ENCODE data around the gene GRID1.

GRID1 gene

GRCh38 chr10:86261941-86262687 lies 104.5 kb downstream of the GRID1 start:
- no peak overlapping the region for H3K9ac ChIP-seq (ENCODE audit: insufficient read length)
- H3K36me3 ChIP-seq (ENCODE audit: insufficient read depth, low read length), result no peaks in the 10 kb centered on the region
- H3K9me3 ChIP-seq (ENCODE audit: low read depth, low read length), result no peaks in the 10 kb centered on the region
- DNase-seq (ENCODE audit: low read depth, low spot score), result no peak
- H3K4me3 ChIP-seq, result no peak overlapping the region
- no peak overlapping the region for H3K27ac ChIP-seq
- TF ChIP-seq EZH2 (IDR thresholded peaks at IDR 0.05), result no peak
- TF ChIP-seq POLR2AphosphoS5 (IDR thresholded peaks at IDR 0.05; ENCODE audit: borderline replicate concordance, low read depth, low read length), result no peak
- no peak for TF ChIP-seq FOXP2 (optimal IDR thresholded peaks at IDR 0.05; ENCODE audit: control extremely low read depth, extremely low read length, insufficient read depth)

DNA sequence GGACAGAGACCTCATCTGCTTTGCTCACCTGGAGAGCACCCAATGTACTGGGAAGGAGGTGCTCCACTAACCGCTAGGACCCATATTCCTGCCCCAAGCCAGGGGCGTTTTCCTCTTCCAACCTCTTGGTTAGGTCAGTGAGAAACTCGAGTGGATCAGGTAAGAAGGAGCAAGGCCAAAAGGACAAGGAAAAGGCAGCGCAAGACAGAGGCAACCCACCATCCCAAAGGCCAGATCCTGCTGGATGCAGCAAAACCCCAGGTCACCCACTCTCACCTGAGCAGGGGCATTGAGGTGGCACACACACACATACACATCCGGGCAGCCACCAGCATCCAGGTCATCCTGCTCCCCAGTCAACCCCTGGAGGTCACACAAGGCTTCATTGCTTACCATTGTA lies 105.1 kb downstream of the GRID1 start:
- TF ChIP-seq EZH2 (IDR thresholded peaks at IDR 0.05) (no peak), POLR2AphosphoS5 (IDR thresholded peaks at IDR 0.05; ENCODE audit: borderline replicate concordance, low read depth, low read length) (no peak), FOXP2 (optimal IDR thresholded peaks at IDR 0.05; ENCODE audit: control extremely low read depth, extremely low read length, insufficient read depth) (no peak)
- Histone ChIP-seq H3K27ac (no peak overlapping the region), H3K9me3 (ENCODE audit: low read depth, low read length) (no peaks in the 10 kb centered on the region), H3K9ac (ENCODE audit: insufficient read length) (no peak overlapping the region), H3K4me3 (no peak overlapping the region), H3K36me3 (ENCODE audit: insufficient read depth, low read length) (no peaks in the 10 kb centered on the region)
- DNase-seq (ENCODE audit: low read depth, low spot score), result no peak

GRCh38 chr10:86260564-86260963 lies 106.0 kb downstream of the GRID1 start:
- no peak overlapping the region for H3K27ac ChIP-seq
- DNase-seq (ENCODE audit: low read depth, low spot score), result no peak
- H3K36me3 ChIP-seq (ENCODE audit: insufficient read depth, low read length), result no peaks in the 10 kb centered on the region
- H3K4me3 ChIP-seq, result no peak overlapping the region
- H3K9me3 ChIP-seq (ENCODE audit: low read depth, low read length), result no peaks in the 10 kb centered on the region
- no peak for TF ChIP-seq FOXP2 (optimal IDR thresholded peaks at IDR 0.05; ENCODE audit: control extremely low read depth, extremely low read length, insufficient read depth)
- no peak for TF ChIP-seq POLR2AphosphoS5 (IDR thresholded peaks at IDR 0.05; ENCODE audit: borderline replicate concordance, low read depth, low read length)
- TF ChIP-seq EZH2 (IDR thresholded peaks at IDR 0.05), result no peak
- no peak overlapping the region for H3K9ac ChIP-seq (ENCODE audit: insufficient read length)

GRCh38 chr10:86259901-86260562 lies 106.6 kb downstream of the GRID1 start:
- Histone ChIP-seq H3K9me3 (ENCODE audit: low read depth, low read length) (no peaks in the 10 kb centered on the region), H3K27ac (no peak overlapping the region), H3K36me3 (ENCODE audit: insufficient read depth, low read length) (no peaks in the 10 kb centered on the region), H3K4me3 (no peak overlapping the region), H3K9ac (ENCODE audit: insufficient read length) (no peak overlapping the region)
- TF ChIP-seq FOXP2 (optimal IDR thresholded peaks at IDR 0.05; ENCODE audit: control extremely low read depth, extremely low read length, insufficient read depth), result no peak
- no peak for DNase-seq (ENCODE audit: low read depth, low spot score)

DNA sequence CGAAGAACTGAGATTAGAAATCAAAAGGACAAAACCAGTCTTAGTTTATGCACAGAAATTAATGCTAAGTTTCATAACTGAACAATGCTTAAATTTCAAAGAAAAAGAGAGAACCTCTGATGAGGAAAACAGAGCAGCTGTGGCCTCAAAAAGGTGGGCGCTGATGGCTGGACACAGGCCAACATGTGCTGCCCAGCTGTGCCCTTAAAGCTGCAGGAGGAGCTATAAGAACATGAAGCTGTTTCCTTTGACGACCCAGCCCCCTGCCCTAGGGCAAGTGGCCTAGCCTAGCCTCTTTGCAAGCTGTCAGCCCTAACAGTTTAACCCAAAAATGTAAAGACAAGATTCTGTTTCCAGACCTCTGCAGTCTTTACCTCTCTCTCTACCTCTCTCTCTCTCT lies 107.7 kb downstream of the GRID1 start:
- no peak overlapping the region for H3K27ac ChIP-seq
- TF ChIP-seq FOXP2 (optimal IDR thresholded peaks at IDR 0.05; ENCODE audit: control extremely low read depth, extremely low read length, insufficient read depth) (no peak), POLR2AphosphoS5 (IDR thresholded peaks at IDR 0.05; ENCODE audit: borderline replicate concordance, low read depth, low read length) (no peak), EZH2 (IDR thresholded peaks at IDR 0.05) (no peak)
- H3K9ac ChIP-seq (ENCODE audit: insufficient read length), result no peak overlapping the region
- no peaks in the 10 kb centered on the region for H3K9me3 ChIP-seq (ENCODE audit: low read depth, low read length)
- DNase-seq (ENCODE audit: low read depth, low spot score), result no peak
- no peak overlapping the region for H3K4me3 ChIP-seq
- H3K36me3 ChIP-seq (ENCODE audit: insufficient read depth, low read length), result no peaks in the 10 kb centered on the region

DNA sequence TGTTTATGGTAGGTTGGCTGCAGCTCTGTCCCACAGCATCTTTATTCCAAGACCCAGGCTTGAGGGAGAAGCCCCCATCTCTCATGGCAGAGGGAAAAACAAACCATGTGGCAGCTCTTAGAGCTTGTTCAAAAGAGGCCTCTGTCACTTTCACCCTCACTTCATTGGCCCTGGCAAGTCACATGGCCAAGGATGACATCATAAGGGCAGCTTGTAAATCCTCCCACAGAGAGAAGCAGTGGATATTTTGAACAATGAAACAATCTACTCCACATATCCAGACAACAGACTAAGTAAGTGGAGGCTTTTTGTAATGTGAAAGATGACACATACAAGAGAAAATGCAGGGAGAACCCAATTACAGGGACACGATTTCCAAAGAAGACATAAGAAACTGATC lies 108.1 kb downstream of the GRID1 start:
- Histone ChIP-seq H3K9me3 (ENCODE audit: low read depth, low read length) (no peaks in the 10 kb centered on the region), H3K27ac (no peak overlapping the region), H3K4me3 (no peak overlapping the region), H3K9ac (ENCODE audit: insufficient read length) (no peak overlapping the region), H3K36me3 (ENCODE audit: insufficient read depth, low read length) (no peaks in the 10 kb centered on the region)
- no peak for DNase-seq (ENCODE audit: low read depth, low spot score)
- TF ChIP-seq POLR2AphosphoS5 (IDR thresholded peaks at IDR 0.05; ENCODE audit: borderline replicate concordance, low read depth, low read length), result no peak
- TF ChIP-seq FOXP2 (optimal IDR thresholded peaks at IDR 0.05; ENCODE audit: control extremely low read depth, extremely low read length, insufficient read depth), result no peak
- TF ChIP-seq EZH2 (IDR thresholded peaks at IDR 0.05), result no peak

- no peak overlapping the region for H3K27ac ChIP-seq
- H3K4me3 ChIP-seq, result no peak overlapping the region
- TF ChIP-seq POLR2AphosphoS5 (IDR thresholded peaks at IDR 0.05; ENCODE audit: borderline replicate concordance, low read depth, low read length) (no peak), FOXP2 (optimal IDR thresholded peaks at IDR 0.05; ENCODE audit: control extremely low read depth, extremely low read length, insufficient read depth) (no peak), EZH2 (IDR thresholded peaks at IDR 0.05) (no peak)
- H3K9me3 ChIP-seq (ENCODE audit: low read depth, low read length), result no peaks in the 10 kb centered on the region
- no peaks in the 10 kb centered on the region for H3K36me3 ChIP-seq (ENCODE audit: insufficient read depth, low read length)
- no peak overlapping the region for H3K9ac ChIP-seq (ENCODE audit: insufficient read length)
- DNase-seq (ENCODE audit: low read depth, low spot score), result no peak
Measured at GRCh38 chr10:86257683-86258082, 108.9 kb downstream of the GRID1 start.

- no peak for DNase-seq (ENCODE audit: low read depth, low spot score)
Measured at GRCh38 chr10:86256690-86257315, 109.8 kb downstream of the GRID1 start.

More at GRCh38 chr10:86256690-86257315, 109.8 kb downstream of the GRID1 start:
- Histone ChIP-seq H3K36me3 (ENCODE audit: insufficient read depth, low read length) (no peaks in the 10 kb centered on the region), H3K9me3 (ENCODE audit: low read depth, low read length) (no peaks in the 10 kb centered on the region), H3K27ac (no peak overlapping the region), H3K9ac (ENCODE audit: insufficient read length) (no peak overlapping the region), H3K4me3 (no peak overlapping the region)
- TF ChIP-seq POLR2AphosphoS5 (IDR thresholded peaks at IDR 0.05; ENCODE audit: borderline replicate concordance, low read depth, low read length), result no peak
- TF ChIP-seq FOXP2 (optimal IDR thresholded peaks at IDR 0.05; ENCODE audit: control extremely low read depth, extremely low read length, insufficient read depth), result no peak
- TF ChIP-seq EZH2 (IDR thresholded peaks at IDR 0.05), result no peak
